ENCODE measurements around the gene PDE3A.
"Not testable (repeated sequence)": the region's sequence is repeated elsewhere in the genome, so short reads cannot be mapped to it uniquely, and the experiment has no call there.

The PDE3A gene

GRCh38 chr12:20503858-20504257, 135.5 kb downstream of the PDE3A start:
- no peak for DNase-seq

- DNase-seq: no peak
Observed at GRCh38 chr12:20505056-20505455, 136.7 kb downstream of the PDE3A start.

GRCh38 chr12:20507056-20507455, 138.7 kb downstream of the PDE3A start:
- DNase-seq: no peak

GRCh38 chr12:20507711-20508110, 139.4 kb downstream of the PDE3A start:
- no peak for DNase-seq

GRCh38 chr12:20508359-20508758, 140.0 kb downstream of the PDE3A start:
- no peak for DNase-seq

GRCh38 chr12:20508962-20509361, 140.6 kb downstream of the PDE3A start:
- DNase-seq: no peak

GRCh38 chr12:20510811-20511210, 142.5 kb downstream of the PDE3A start:
- no peak for DNase-seq

GRCh38 chr12:20513189-20513588, 144.9 kb downstream of the PDE3A start:
- DNase-seq: no peak

GRCh38 chr12:20514598-20514997, 146.3 kb downstream of the PDE3A start:
- DNase-seq: no peak

GRCh38 chr12:20520532-20520931, 152.2 kb downstream of the PDE3A start:
- no peak for DNase-seq

- no peak for DNase-seq
Observed at GRCh38 chr12:20523658-20524057, 155.3 kb downstream of the PDE3A start.

- DNase-seq: no peak
Observed at GRCh38 chr12:20524113-20524512, 155.8 kb downstream of the PDE3A start.

GRCh38 chr12:20525064-20525610, 156.8 kb downstream of the PDE3A start:
- DNase-seq: no peak

GRCh38 chr12:20527417-20528163, 159.3 kb downstream of the PDE3A start:
- no peak for DNase-seq

- no peak for DNase-seq
Observed at GRCh38 chr12:20528208-20528607, 159.9 kb downstream of the PDE3A start.

GRCh38 chr12:20546267-20546666, 177.9 kb downstream of the PDE3A start:
- no peak for DNase-seq

- DNase-seq: no peak
Observed at GRCh38 chr12:20547816-20548575, 179.7 kb downstream of the PDE3A start.

GRCh38 chr12:20548611-20549010, 180.3 kb downstream of the PDE3A start:
- no peak for DNase-seq

- no peak for DNase-seq
Observed at GRCh38 chr12:20549108-20549719, 180.9 kb downstream of the PDE3A start.

GRCh38 chr12:20551742-20552442, 183.6 kb downstream of the PDE3A start:
- DNase-seq: not testable (repeated sequence)

- not testable (repeated sequence) for DNase-seq
Observed at GRCh38 chr12:20552586-20552985, 184.2 kb downstream of the PDE3A start.

- DNase-seq: no peak
Observed at GRCh38 chr12:20555015-20555414, 186.7 kb downstream of the PDE3A start.

GRCh38 chr12:20555771-20556170, 187.4 kb downstream of the PDE3A start:
- no peak for DNase-seq

Data from islet precursor cell (in vitro differentiated cells).